Natural killer cell (primary cell): ENCODE results near the gene AEBP1. TPM values are rescaled to one million over a fixed set of nuclear protein-coding genes. Genes with fewer than 3 reads are reported as not detected.
"Not testable (repeated sequence)": the region's sequence is repeated elsewhere in the genome, so short reads cannot be mapped to it uniquely, and the experiment has no call there.

Source experiments
- ATAC-seq, 3 donors: fragments of 150-1000 bp in 2 of 3; fragments of 200-7000 bp in 1 of 3; cut with Tn5 transposase; 1 replicate in 1 of 3; 2 replicates in 2 of 3; pipeline ENCODE4 v1.10.0; 2021; ENCODE audit warnings: mild to moderate bottlenecking in 2 of 3, moderate library complexity in 2 of 3
- DNase-seq, 2 donors: peaks; one replicate each; pipeline versions ENCODE4 v3.0.0 to v3.0.0-alpha.2; 2013 to 2021; ENCODE audit warnings: mixed read lengths in 1 of 2
- H3K27ac ChIP-seq: one replicate; pipeline ENCODE4 v1.5.1; 2013; ENCODE audit warnings: mild to moderate bottlenecking, low read length
- H3K27me3 ChIP-seq: one replicate; pipeline ENCODE4 v1.6.1; 2013; ENCODE audit warnings: low read length; ENCODE audit not compliant: control insufficient read depth, insufficient read depth
- H3K36me3 ChIP-seq: one replicate; pipeline ENCODE4 v1.6.1; 2013; ENCODE audit warnings: low read length; ENCODE audit not compliant: control insufficient read depth, insufficient read depth
- H3K4me1 ChIP-seq: one replicate; pipeline ENCODE4 v1.6.1; 2013; ENCODE audit warnings: low read length; ENCODE audit not compliant: control insufficient read depth, insufficient read depth
- H3K4me3 ChIP-seq: one replicate; pipeline ENCODE4 v1.5.1; 2013; ENCODE audit warnings: low read length
- H3K9me3 ChIP-seq: one replicate; pipeline ENCODE4 v1.6.1; 2013; ENCODE audit warnings: low read length; ENCODE audit not compliant: control insufficient read depth, insufficient read depth
- H3K27ac Mint-ChIP-seq, 2 donors: one replicate each; pipeline ENCODE4 v1.8.0; 2022; ENCODE audit warnings: mild to moderate bottlenecking in 2 of 2, mixed read lengths in 2 of 2, moderate library complexity in 1 of 2
- H3K27me3 Mint-ChIP-seq, 2 donors: one replicate each; pipeline ENCODE4 v1.8.0; 2022; ENCODE audit warnings: low read depth in 2 of 2, mixed read lengths in 2 of 2
- H3K36me3 Mint-ChIP-seq: one replicate; pipeline ENCODE4 v1.8.0; 2022; ENCODE audit warnings: mixed read lengths
- H3K4me1 Mint-ChIP-seq, 2 donors: one replicate each; pipeline ENCODE4 v1.8.0; 2022; ENCODE audit warnings: mixed read lengths in 2 of 2
- H3K4me3 Mint-ChIP-seq: one replicate; pipeline ENCODE4 v1.8.0; 2022; ENCODE audit warnings: mild to moderate bottlenecking, moderate library complexity, mixed read lengths
- H3K9me3 Mint-ChIP-seq, 2 donors: one replicate each; pipeline ENCODE4 v1.8.0; 2022; ENCODE audit warnings: mixed read lengths in 2 of 2
- WGBS: methylation state at CpG from one replicate; pipeline ENCODE4 v1.1.7; 2013; ENCODE audit warnings: missing lambda C conversion rate; ENCODE audit not compliant: insufficient coverage; 5-methylcytosine and 5-hydroxymethylcytosine counted together
- intact Hi-C: fragments of 100-400 bp; cut with micrococcal nuclease; formaldehyde crosslinking; loops from one replicate; pipeline ENCODE4 v1.14.2; 2022
- total RNA-seq, 4 donors: library from RNA; stranded (reverse); fragments of 120-200 nt in 1 of 4; gene quantifications; one replicate each; pipeline versions ENCODE4 v1.2.3 to v1.2.4, GENCODE V29; 2013 to 2022
- TF ChIP-seq, protein P1 (sequence below): fragments of 200-600 bp; IDR thresholded peaks from one replicate; pipeline ENCODE4 v1.8.0; 2022; ENCODE audit warnings: antibody characterized with exemption

AEBP1 gene
- total RNA-seq, 3 donors from 2014 or later (not counting 1 experiment from before 2014, with no cell fraction given): 3.3 to 9.0 (median 6.4) TPM

DNA sequence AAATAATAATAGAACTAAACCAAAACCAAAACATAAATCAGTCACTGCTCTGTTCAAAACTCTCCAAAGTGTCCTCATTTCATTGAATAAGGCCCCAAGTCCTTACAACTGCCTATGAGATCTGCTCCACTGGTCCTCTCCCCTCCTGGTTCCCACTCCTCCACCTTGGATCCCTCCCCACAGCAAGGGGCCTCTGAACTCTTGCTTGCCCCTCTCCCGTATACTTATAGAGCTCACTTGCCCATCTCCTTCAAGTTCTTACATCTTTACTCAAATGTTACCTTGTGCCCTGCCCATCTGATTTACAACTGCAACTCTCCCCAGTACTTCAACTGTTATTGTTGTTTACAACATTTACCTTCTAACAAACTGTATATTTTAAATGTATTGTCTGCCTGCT, 18.4 kb downstream of the AEBP1 start:
- H3K27me3 Mint-ChIP-seq: peaks cover 0 to 2% of the 10 kb centered on the region in 2 donors
- 56% methylated on average over 1 of the region's 1 CpG for WGBS
- Histone ChIP-seq H3K36me3 (peaks cover 8% of the 10 kb centered on the region), H3K4me1 (peaks cover 15% of the 10 kb centered on the region), H3K4me3 (peak overlapping the region; percentile 58), H3K9me3 (no peaks in the 10 kb centered on the region), H3K27ac (peak overlapping the region; percentile 23), H3K27me3 (no peaks in the 10 kb centered on the region)
- no peaks in the 10 kb centered on the region for H3K36me3 Mint-ChIP-seq
- intact Hi-C loops: no loop called here
- no peak for ATAC-seq
- H3K4me3 Mint-ChIP-seq: peak overlapping the region; percentile 93
- H3K27ac Mint-ChIP-seq: peak overlapping the region; percentile 76 to 84
- H3K9me3 Mint-ChIP-seq: no peaks in the 10 kb centered on the region
- TF ChIP-seq, protein P1, sequence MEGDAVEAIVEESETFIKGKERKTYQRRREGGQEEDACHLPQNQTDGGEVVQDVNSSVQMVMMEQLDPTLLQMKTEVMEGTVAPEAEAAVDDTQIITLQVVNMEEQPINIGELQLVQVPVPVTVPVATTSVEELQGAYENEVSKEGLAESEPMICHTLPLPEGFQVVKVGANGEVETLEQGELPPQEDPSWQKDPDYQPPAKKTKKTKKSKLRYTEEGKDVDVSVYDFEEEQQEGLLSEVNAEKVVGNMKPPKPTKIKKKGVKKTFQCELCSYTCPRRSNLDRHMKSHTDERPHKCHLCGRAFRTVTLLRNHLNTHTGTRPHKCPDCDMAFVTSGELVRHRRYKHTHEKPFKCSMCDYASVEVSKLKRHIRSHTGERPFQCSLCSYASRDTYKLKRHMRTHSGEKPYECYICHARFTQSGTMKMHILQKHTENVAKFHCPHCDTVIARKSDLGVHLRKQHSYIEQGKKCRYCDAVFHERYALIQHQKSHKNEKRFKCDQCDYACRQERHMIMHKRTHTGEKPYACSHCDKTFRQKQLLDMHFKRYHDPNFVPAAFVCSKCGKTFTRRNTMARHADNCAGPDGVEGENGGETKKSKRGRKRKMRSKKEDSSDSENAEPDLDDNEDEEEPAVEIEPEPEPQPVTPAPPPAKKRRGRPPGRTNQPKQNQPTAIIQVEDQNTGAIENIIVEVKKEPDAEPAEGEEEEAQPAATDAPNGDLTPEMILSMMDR: no peak
- H3K4me1 Mint-ChIP-seq: peaks cover 17 to 34% of the 10 kb centered on the region in 2 donors
- no peak for DNase-seq

DNA sequence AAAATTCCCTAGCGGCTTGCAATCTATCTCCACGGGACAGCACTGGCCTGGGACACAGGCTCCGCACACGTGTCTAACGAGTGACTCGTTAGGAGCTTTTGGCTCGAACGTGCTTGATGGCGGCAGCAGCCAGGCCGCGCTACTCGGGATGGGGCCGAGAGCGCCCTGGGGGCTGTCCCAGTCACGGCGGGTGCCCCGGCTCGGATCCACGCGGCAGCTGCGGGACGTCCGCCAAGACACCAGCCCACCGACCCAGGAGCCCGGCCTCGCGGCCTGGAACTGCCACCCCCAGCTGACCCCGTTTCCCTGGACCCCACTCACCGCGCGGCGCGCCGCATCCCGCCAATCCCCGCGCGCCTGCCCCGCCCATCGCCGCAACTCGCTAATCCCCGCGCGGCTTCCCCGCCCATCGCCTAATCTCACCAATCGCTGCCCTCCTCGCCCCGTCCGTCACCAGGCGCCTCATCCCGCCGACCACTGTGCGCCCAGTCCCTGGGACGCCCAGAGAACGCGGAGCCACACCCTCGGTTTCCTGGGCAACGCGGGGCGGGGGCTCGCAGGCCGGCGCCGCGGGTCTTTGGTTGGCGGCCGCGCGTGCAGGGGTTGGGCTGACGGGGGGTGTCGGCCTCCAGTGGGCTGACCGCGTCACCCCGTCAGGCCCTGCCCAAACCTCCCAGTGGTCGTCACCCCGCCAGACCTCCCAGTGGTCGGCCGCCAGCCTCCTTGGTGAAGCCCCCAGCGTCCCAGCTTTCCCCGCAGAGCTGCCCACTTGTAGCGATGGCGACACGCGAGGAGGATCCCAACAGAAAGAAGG, 19.3 kb downstream of the AEBP1 start, which contains the start of gene POLD2:
POLD2 (minus strand) TSS at position 359 of the 814 bp plus-strand sequence. CDS start 1,495 bp downstream, outside the sequence.
- Mint-ChIP-seq H3K36me3 (no peaks in the 10 kb centered on the region), H3K27ac (peak within 1 kb of the TSS; percentile 76 to 84), H3K9me3 (no peaks in the 10 kb centered on the region), H3K4me1 (peaks cover 17 to 32% of the 10 kb centered on the region in 2 donors), H3K27me3 (peaks cover 0 to 6% of the 10 kb centered on the region in 2 donors), H3K4me3 (peak within 1 kb of the TSS; percentile 93)
- H3K27me3 ChIP-seq: no peaks in the 10 kb centered on the region
- ATAC-seq (peak; percentile 97 to 99 (median 98)), DNase-seq (peak; percentile 95 to 97)
- H3K36me3 ChIP-seq: peaks cover 4% of the 10 kb centered on the region
- TF ChIP-seq, protein P1: no peak
- H3K27ac ChIP-seq: peak within 1 kb of the TSS; percentile 54
- under 1% methylated on average over 86 of the region's 86 CpGs for WGBS
- peaks cover 15% of the 10 kb centered on the region for H3K4me1 ChIP-seq
- H3K9me3 ChIP-seq: no peaks in the 10 kb centered on the region
- intact Hi-C loops: loop anchor here (1.0 kb wide), 1 partner anchor 41 kb away; the partner anchor contains the start of gene POLM
- peak within 1 kb of the TSS; percentile 58 for H3K4me3 ChIP-seq

DNA sequence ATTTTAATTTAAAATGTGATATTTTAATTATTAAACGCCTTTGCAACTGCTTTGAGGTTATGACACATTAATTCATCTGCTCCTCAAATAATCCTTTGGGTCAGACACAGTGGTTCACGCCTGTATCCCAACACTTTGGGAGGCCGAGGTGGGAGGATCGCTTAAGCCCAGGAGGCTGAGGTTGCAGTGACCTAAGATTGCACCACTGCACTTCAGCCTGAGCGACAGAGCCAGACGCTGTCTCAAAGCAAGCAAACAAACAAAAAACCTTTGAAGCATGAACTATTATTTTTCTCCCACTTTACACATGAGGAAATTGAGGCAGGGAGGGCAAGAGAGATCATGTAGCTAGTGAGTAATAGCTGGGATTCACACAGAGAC, 20.7 kb downstream of the AEBP1 start:
- Histone ChIP-seq H3K36me3 (peaks cover 2% of the 10 kb centered on the region), H3K9me3 (no peaks in the 10 kb centered on the region), H3K4me1 (peaks cover 15% of the 10 kb centered on the region), H3K27ac (no peak overlapping the region), H3K4me3 (no peak overlapping the region), H3K27me3 (no peaks in the 10 kb centered on the region)
- H3K27ac Mint-ChIP-seq: peak overlapping the region; percentile 52 to 84
- peak overlapping the region; percentile 93 for H3K4me3 Mint-ChIP-seq
- TF ChIP-seq, protein P1: no peak
- DNase-seq: no peak
- 92% methylated on average over 5 of the region's 6 CpGs for WGBS
- H3K9me3 Mint-ChIP-seq: no peaks in the 10 kb centered on the region
- peaks cover 17 to 29% of the 10 kb centered on the region in 2 donors for H3K4me1 Mint-ChIP-seq
- ATAC-seq: no peak
- intact Hi-C loops: no loop called here
- peaks cover 0 to 6% of the 10 kb centered on the region in 2 donors for H3K27me3 Mint-ChIP-seq
- H3K36me3 Mint-ChIP-seq: no peaks in the 10 kb centered on the region

- H3K27ac Mint-ChIP-seq, ATAC-seq, H3K27me3 ChIP-seq, DNase-seq, H3K9me3 ChIP-seq, H3K9me3 Mint-ChIP-seq, intact Hi-C loops, H3K36me3 Mint-ChIP-seq, H3K27me3 Mint-ChIP-seq, H3K27ac ChIP-seq, H3K36me3 ChIP-seq, H3K4me3 Mint-ChIP-seq, H3K4me3 ChIP-seq: not testable (repeated sequence)
- H3K4me1 Mint-ChIP-seq: peaks cover 13 to 19% of the 10 kb centered on the region in 2 donors
- peaks cover 15% of the 10 kb centered on the region for H3K4me1 ChIP-seq
- WGBS: 85% methylated on average over 3 of the region's 4 CpGs
Observed at GRCh38 chr7:44126574-44126973, 22.4 kb downstream of the AEBP1 start.
